GM21515 (cell line): ENCODE data around the gene GFRA1.

Source experiments
- ATAC-seq: cut with Tn5 transposase; IDR thresholded peaks from one replicate; pipeline ENCODE4 v1.9.1; 2021; ENCODE audit not compliant: unreplicated experiment

GFRA1 gene

GRCh38 chr10:116108095-116108494 is 164.9 kb downstream of the GFRA1 start:
- ATAC-seq: no peak

DNA sequence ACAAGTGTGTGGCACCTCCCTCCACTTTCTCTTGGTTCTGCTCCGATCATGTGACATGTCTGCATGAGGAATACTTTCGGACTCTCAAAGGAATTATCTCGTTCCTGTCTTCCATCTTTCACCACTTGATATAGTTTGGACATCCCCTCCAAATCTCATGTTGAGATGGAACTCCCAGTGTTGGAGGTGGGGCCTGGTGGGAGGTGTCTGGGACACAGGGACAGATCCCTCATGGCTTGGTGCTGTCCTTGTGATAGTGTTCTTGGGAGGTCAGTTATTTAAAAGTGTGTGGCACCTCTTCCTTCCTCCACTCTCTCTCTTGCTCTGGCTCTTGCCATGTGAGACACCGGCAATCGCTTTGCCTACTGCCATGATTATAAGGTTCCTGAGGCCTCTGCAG is 166.4 kb downstream of the GFRA1 start:
- ATAC-seq: no peak

- ATAC-seq: no peak
Measured at GRCh38 chr10:116105264-116105663, 167.7 kb downstream of the GFRA1 start.

DNA sequence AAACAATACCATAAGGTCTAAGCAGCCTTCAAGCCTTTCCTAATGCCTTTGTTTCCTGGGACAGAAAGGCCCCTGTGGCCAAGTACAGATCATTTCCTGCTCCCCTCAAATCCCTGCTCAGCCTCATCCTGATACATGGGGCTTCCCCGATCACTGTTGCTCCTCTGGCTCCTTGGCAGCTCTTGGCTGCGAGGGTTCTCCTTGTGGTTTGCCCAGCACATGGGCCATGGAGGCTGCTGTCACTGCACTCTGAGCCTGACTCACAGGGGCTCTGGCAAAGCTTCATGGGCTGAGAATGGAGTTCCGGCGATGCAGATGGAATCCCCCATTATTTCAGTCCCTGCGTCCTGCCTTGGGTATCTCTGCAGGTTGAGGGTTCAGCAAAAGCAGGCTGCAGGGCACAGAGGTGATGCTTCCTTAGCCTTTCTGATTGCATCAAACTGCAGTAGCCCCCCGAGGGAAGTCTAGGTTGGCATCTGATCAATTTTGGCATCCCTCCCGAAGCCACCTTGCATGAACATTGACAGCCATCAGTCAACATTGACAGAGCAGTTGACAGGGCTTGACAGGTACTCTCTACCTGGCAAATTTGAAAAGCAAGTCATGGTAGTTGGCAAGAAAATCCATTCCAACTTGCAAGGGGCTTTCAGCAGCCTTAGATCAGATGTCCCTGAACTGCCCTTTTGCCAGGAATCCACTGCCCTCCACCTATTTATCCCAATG is 168.6 kb downstream of the GFRA1 start:
- ATAC-seq: no peak

DNA sequence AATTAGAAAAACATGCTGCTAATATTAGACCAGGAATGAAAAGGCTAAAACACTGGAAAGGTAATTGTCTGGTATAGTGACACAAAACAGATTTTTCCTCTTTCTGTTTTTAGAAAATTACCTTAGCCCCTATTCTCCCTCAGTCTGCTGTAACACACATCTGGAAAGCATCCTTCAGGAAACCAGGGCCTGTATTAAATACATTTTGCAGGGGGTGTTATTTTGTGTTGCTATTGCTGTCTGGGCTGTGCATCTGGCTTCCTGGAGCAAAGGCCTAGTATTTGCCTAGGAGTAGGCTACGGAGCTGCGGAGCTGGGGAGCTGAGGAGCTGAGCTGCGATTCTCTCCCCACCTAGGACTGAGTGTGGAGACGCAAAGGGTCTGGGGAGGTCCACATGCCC is 169.3 kb downstream of the GFRA1 start:
- ATAC-seq: no peak

DNA sequence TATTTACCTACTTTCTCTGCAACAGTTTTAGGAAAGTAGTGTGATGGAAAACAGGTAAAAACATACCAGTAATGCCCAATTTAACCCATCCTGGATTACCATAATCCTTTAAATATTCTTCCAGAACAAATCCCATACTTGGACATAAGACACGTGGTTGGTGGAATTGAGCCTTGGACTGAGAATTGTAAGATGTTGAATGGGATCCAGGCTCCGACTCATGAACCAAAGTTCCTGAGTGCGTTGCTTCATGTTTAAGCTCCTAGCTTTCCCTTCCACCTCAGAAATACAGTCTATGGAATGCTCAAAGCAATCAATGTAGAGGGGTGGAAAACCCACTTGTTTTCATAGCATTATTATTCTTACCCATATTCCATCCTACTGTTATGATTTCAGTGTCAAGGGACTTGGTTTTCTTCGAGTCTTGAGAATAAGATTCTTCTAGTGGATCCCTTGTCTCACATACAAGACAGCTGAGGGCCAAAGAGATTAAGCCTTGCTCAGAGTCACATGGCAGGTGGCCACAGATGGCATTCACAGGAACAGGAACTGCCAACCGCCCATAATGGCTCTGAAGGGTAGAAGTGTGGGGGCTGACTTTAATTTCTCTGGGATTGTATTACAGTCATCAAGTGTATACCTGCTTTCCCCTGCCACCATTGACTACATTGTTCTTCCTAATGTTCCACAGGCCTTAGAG is 171.2 kb downstream of the GFRA1 start:
- ATAC-seq: no peak

DNA sequence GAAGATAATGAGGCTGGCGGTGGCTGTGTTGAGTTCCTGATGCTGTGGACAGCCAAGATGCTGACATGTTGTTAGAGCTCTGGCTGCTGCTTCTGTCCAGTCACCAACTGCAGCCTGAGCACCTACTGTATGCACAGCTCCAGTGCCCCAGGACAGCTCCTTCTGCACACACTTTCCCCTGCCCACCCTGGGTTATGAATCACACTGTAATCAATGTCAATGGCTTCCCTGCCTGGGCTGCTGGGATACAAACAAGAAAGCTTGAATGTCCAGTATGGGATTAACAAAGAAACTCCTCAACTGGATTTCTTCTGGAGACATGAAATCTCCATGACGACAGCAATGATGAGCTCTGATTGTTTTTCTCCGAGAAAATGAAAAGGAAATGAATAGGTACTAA is 172.0 kb downstream of the GFRA1 start:
- ATAC-seq: no peak

GRCh38 chr10:116099023-116099420 is 174.0 kb downstream of the GFRA1 start:
- ATAC-seq: no peak

DNA sequence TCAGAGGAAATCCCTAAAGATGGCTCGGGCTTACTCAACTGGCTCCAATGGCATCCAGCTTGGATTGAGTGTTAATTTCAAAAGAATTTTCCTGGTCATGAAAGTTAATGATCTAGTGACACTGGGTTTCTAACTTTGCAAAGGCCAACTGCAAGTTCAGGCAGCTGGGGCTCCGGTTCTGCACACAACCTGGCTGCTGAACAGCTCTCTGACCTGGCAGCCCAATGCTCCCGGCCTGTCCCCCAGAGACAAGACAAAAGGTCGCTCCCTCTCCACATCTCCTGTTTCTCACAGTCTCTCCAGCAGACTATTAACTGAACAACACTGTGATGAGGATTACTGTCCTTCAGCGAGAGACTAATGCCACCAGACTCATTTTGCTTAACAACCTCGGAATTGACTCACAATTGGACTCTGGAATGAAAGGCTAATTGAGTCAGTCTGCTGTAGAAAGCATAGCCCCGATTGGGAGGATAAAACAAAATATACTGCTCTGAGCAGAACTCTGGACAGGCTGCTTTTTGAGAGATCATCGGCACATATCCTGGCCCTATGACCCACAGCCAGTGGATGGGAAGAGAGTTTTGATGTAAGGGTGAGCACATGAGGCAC is 174.5 kb downstream of the GFRA1 start:
- no peak for ATAC-seq

- no peak for ATAC-seq
Measured at GRCh38 chr10:116097239-116097784, 175.7 kb downstream of the GFRA1 start.

- ATAC-seq: no peak
Measured at GRCh38 chr10:116096526-116096925, 176.5 kb downstream of the GFRA1 start.

DNA sequence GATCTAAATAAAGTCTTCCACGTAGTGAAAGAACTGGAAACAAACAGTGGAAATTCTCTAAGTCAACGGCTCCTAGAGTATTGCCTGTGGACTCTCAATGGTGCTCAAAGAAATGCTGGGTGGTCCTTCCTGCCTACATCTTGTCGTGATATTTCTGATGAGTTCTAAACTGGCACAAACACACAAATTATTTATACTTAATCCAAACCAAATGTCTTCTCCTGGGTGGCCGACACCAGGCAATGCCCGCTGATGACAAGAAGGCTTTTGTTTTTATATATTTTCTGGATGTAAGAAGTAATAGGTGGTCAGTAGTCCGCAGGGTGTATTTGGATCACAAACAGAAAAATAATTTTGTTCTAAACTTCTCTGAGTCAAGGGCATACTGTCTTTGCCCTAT is 178.7 kb downstream of the GFRA1 start:
- no peak for ATAC-seq

- no peak for ATAC-seq
Measured at GRCh38 chr10:116093031-116093430, 180.0 kb downstream of the GFRA1 start.

DNA sequence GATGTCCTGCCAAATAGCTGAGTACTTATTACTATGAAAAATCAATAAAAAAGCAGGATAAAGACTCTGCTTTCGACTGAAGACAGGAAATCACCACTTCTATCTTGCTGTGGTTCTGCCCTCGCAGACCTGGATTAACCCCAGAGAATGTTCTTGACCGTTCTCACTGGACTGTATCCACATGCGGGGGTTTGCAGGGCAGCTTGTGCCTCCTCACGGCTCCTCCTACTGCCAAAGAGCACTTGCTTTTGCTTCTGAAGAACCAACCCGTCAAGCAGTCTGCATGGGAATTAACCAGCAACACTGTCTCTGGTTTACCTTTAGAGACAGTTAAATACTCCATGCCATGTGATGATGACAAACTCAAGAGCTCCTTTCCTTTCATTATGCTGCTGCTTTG is 184.0 kb downstream of the GFRA1 start:
- ATAC-seq: no peak

- no peak for ATAC-seq
Measured at GRCh38 chr10:116085323-116085722, 187.7 kb downstream of the GFRA1 start.

DNA sequence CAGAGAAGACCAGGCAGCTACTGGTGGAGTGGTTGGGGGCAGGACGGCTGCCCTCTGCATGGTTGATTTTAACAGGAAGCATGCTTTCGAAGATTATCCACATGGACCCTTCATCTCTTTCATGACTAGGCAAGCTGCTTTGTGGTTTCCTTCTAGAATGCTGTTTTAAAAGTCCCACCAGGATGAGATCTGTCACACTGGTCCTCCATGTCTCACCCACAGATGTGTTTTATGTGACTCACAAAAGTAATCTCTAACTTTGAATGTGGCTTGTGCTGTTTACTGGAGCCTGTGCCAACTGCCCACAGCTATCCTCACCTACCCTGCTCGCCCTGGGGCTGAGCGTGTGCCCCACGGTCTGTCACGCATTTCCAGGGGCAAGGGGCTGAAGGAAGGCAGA is 188.8 kb downstream of the GFRA1 start:
- ATAC-seq: no peak

- ATAC-seq: no peak
Measured at GRCh38 chr10:116083226-116083762, 189.7 kb downstream of the GFRA1 start.

DNA sequence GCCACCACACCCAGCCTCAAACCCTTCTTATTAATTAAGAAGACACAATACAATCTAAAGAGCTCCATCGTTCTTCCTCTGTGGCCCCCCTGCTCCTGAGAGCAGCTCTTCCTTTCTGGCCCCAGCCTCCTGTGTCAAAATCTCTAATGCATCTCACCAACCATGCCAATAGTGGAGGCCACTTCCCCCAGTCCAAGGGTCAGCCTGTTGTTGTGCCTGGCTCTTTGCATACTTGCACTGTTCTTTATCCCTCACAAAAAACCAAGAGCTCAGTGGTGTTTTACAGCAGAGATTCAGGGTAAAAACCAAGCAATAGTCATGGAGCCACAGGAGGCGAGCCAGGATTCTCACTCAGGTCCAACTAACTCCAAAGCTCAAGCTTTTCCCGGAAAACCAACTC is 190.2 kb downstream of the GFRA1 start:
- ATAC-seq: no peak

DNA sequence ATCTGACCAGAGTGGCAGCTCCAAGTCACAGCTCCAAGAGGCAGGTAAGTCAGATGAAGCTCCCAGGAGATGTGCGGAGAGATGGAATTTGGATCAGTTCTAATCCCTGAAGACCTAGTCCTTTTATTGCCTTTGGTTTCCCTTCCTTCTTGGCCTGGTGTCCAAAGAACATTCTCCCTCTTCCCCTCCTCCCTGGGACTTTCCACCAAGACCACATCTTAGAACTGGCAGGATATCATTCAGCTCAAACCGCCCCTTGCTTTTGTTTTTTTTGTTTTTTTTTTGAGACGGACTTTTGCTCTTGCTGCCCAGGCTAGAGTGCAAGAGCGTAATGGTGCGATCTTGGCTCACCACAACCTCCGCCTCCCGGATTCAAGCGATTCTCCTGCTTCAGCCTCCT is 190.8 kb downstream of the GFRA1 start:
- no peak for ATAC-seq

GRCh38 chr10:116080553-116080952 is 192.5 kb downstream of the GFRA1 start:
- no peak for ATAC-seq

DNA sequence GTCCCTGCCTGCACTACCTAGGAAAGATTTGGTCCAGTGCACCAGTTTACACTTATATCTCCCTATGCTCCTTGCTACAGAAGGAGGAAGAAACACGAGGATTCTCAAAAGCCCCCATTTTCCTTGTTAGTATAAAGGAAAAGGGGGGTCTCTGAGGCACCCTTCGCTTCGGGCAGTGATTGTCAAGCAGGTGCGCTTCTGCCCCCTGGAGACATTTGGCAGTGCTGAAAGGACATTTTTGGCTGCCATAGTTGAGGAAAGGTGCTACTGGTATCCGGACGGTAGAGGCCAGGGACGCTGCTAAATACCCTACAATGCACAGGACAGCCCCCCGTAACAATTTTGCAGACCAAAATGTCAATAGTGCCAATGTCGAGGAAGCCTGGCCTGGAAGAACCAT is 193.7 kb downstream of the GFRA1 start:
- ATAC-seq: no peak

DNA sequence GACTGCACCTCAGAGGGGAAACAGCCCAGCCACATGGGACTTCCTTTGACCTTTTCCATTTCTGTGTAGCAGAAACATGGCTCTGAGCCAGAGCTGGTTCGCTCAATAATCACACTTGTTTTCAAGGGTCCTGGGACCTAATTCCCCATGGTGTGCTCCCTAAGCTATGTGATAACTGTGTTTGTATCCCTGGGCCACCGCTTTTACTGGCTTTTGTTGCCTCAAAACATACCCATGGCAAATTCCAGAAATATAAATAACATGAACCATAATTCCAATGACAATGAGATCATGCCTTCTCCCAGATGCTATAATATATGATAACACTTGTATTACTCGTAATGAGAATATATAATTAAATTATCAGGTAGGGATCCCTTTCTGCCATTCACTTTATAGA is 196.4 kb downstream of the GFRA1 start:
- no peak for ATAC-seq
